HK-2 (cell line): ENCODE measurements around the gene OR2F2.

ENCODE experiments used
- DNase-seq: peaks from one replicate; pipeline ENCODE4 v3.0.0-alpha.2; 2018; ENCODE audit not compliant: unreplicated experiment

Gene OR2F2

DNA sequence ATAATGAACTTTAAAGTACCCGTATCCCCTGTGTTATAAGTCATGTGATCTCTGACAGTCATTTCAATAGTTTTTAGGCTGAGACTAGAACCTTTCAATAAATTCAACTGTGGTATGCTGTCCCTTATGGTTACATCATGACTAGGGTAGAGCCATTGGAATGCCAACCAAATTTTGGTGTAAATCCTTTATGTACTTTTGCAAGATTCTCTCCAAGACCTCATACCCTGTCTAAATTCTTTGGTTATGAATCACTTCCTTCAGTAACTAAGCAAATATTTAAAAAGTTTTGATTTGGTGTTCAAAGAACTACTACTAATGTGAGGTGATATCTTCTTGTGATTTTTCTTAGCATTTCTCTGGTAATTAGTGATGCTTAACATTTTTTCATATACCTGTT is 44.3 kb downstream of the OR2F2 start:
- DNase-seq: no peak

DNA sequence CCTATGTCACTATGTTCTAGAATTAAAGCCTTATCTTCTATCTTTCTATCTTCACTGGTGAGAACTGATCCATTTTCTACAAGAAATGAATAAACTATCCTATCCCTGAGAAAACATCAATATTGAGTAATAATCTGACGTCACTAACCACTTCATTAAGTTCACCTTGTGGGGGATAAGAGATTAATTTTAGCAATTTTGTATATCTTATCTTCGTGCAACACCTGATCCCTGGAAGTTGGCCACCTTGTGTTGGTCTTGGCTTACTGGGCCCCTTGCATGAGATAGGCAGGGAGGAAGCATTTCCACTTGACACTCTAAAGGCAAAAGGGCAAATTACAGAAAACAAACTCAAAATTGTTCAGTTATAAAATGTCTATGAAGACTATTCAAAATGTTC is 45.0 kb downstream of the OR2F2 start:
- no peak for DNase-seq

DNA sequence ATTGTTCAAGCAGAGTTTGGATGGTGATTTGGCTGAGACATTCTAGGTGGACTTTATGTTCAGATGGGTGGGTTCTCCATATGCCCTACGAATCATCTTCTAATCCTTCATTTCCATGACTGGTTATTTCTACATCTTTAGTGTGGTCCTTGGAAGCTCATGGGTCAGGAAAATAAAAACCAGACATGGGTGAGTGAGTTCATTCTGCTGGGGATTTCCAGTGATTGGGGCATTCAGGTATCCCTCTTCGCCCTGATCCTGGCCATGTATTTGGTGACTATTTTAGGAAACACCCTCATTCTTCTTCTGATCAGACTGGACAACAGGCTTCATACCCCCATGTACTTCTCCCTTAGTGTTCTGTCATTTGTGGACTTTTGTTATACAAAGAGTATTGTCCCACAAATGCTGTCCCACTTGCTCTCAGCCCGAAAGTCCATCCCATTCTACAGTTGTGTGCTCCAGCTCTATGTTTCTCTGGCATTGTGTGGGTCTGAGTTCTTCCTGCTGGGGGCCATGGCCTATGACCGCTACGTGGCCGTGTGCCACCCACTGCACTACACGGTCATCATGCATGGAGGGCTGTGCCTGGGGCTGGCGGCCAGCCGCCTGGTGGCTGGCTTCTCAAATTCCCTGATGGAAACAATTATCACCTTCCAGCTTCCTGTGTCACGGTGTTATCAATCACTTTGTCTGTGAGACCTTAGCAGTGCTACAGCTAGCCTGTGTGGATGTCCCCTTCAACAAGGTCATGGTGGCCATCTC is 45.9 kb downstream of the OR2F2 start:
- peak; percentile 6 for DNase-seq

DNA sequence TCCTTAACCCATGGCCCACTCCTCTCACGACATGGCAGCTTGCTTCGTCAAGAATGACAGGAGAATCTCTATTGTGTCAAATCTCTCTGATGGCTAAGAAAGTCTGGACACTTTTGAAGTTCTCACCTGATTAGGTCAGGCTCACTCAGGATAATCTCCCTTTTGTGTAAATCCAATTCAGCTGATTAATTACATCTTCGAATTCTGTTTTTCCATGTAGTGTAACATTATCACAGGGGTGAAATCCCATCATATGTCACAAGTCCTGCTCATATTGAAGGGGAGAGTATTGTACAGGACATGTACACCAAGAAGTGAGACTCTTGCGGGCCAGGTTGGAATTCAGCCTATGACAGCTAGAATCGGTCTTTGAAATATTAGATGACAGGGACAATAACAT is 48.9 kb downstream of the OR2F2 start:
- DNase-seq: no peak
